GM06990 (cell line): ENCODE results near the gene IL17RA.
"Not testable (repeated sequence)": the region's sequence is repeated elsewhere in the genome, so short reads cannot be mapped to it uniquely, and the experiment has no call there.

ENCODE experiments used
- DNase-seq: peaks from one replicate; pipeline ENCODE4 v3.0.0-alpha.2; 2011; ENCODE audit not compliant: insufficient read length; ENCODE audit errors: extremely low read depth
- H3K27me3 ChIP-seq: replicated peaks from 2 replicates; pipeline ENCODE4 v1.6.0; 2011; ENCODE audit warnings: low read length; ENCODE audit not compliant: control insufficient read depth, insufficient read depth
- H3K36me3 ChIP-seq: 2 replicates; pipeline ENCODE4 v1.5.1; 2011; ENCODE audit warnings: low read length; ENCODE audit not compliant: control insufficient read depth, insufficient read depth
- H3K4me3 ChIP-seq: replicated peaks from 2 replicates; pipeline ENCODE4 v1.5.1; 2011; ENCODE audit warnings: low read depth, mild to moderate bottlenecking, control low read depth, low read length
- CTCF ChIP-seq: IDR thresholded peaks from 2 replicates; pipeline ENCODE4 v1.5.1; 2011; ENCODE audit warnings: low read length, control low read depth, mild to moderate bottlenecking, inconsistent platforms; ENCODE audit not compliant: insufficient read depth, poor library complexity, severe bottlenecking

The IL17RA gene

GRCh38 chr22:17140022-17140421 lies 55.2 kb downstream of the IL17RA start:
- TF ChIP-seq CTCF = no peak
- Histone ChIP-seq H3K27me3 (no peaks in the 10 kb centered on the region), H3K36me3 (peaks cover 16% of the 10 kb centered on the region), H3K4me3 (no peak overlapping the region)
- DNase-seq = no peak

- DNase-seq = no peak
- no peak overlapping the region for H3K4me3 ChIP-seq
- peaks cover 19% of the 10 kb centered on the region for H3K36me3 ChIP-seq
- no peak for TF ChIP-seq CTCF
- H3K27me3 ChIP-seq = no peaks in the 10 kb centered on the region
Measured at GRCh38 chr22:17140826-17141766, 56.3 kb downstream of the IL17RA start.

GRCh38 chr22:17143101-17143500 lies 58.3 kb downstream of the IL17RA start:
- no peaks in the 10 kb centered on the region for H3K27me3 ChIP-seq

GRCh38 chr22:17143826-17144225 lies 59.0 kb downstream of the IL17RA start:
- H3K27me3 ChIP-seq = no peaks in the 10 kb centered on the region
- no peak for TF ChIP-seq CTCF
- peaks cover 16% of the 10 kb centered on the region for H3K36me3 ChIP-seq
- no peak for DNase-seq
- H3K4me3 ChIP-seq = no peak overlapping the region

More at GRCh38 chr22:17143101-17143500, 58.3 kb downstream of the IL17RA start:
- no peak for DNase-seq
- peaks cover 16% of the 10 kb centered on the region for H3K36me3 ChIP-seq
- TF ChIP-seq CTCF = no peak
- H3K4me3 ChIP-seq = no peak overlapping the region

- Histone ChIP-seq H3K4me3 (no peak overlapping the region), H3K27me3 (no peaks in the 10 kb centered on the region), H3K36me3 (peaks cover 19% of the 10 kb centered on the region)
- no peak for DNase-seq
- no peak for TF ChIP-seq CTCF
Measured at GRCh38 chr22:17145021-17145680, 60.4 kb downstream of the IL17RA start.

GRCh38 chr22:17147458-17147857 lies 62.7 kb downstream of the IL17RA start:
- not testable (repeated sequence) for DNase-seq, H3K36me3 ChIP-seq, H3K4me3 ChIP-seq, H3K27me3 ChIP-seq
